ENCODE results near the gene ZNF672. TPM values are rescaled to one million over a fixed set of nuclear protein-coding genes. Genes with fewer than 3 reads are reported as not detected.
A peak's percentile ranks its signal among the peaks of the same experiment; 100 is the strongest.

The ZNF672 gene
- total RNA-seq, 2 experiments from 2014 or later = 35.9 to 38.4 TPM

DNA sequence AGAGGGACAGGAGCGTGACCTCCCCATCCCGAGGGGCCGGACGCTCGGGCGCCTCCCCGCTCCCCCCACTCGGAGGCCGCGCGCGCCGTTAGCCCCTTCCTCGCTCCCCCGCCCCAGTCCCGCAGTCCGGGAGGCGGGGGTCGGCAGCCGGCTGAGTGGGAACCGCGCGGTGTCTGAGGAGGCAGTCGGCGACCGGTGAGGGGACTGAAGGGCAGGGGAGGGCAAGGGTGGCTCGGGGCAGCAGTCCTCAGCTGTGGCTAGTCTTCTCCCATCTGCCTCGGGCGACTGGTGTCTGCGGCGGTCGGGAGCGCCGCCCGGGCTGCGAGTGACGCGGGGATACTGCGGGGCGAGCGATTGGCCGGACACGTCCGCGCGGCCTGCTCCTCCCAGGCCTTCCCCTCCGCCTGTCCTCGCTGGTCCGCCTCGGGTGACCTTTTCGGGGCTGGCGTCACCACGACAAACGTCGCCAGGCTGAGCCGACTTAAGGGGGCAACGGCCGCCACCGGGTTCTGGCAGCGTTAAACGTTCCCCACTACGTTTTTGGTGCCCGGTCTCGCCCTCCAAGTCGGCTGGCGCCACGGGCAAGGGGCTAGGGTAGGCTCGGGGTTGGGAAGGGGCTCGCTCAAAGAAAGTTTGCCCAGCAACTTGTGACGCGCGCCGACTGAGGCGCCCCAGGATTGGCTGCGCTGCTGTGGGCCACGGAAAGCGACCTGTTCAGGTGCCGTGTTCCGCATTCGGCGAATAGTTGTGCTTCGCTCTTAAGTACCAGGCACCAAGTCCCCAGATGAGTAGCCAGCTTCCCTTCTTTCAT lies 538 bp downstream of the ZNF672 start:
- H3K4me1 Mint-ChIP-seq (ENCODE audit: low read depth) = peaks cover 30% of the 10 kb centered on the region
- TF ChIP-seq, protein P1, sequence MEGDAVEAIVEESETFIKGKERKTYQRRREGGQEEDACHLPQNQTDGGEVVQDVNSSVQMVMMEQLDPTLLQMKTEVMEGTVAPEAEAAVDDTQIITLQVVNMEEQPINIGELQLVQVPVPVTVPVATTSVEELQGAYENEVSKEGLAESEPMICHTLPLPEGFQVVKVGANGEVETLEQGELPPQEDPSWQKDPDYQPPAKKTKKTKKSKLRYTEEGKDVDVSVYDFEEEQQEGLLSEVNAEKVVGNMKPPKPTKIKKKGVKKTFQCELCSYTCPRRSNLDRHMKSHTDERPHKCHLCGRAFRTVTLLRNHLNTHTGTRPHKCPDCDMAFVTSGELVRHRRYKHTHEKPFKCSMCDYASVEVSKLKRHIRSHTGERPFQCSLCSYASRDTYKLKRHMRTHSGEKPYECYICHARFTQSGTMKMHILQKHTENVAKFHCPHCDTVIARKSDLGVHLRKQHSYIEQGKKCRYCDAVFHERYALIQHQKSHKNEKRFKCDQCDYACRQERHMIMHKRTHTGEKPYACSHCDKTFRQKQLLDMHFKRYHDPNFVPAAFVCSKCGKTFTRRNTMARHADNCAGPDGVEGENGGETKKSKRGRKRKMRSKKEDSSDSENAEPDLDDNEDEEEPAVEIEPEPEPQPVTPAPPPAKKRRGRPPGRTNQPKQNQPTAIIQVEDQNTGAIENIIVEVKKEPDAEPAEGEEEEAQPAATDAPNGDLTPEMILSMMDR (IDR thresholded peaks at IDR 0.05) = no peak
- no peaks in the 10 kb centered on the region for H3K9me3 Mint-ChIP-seq
- peak; percentile 70 for ATAC-seq (ENCODE audit: poor library complexity)
- peaks cover 8% of the 10 kb centered on the region for H3K36me3 ChIP-seq (ENCODE audit: insufficient read depth, low read length)
- H3K27ac Mint-ChIP-seq = no peak overlapping the region
- H3K4me1 ChIP-seq (ENCODE audit: insufficient read depth, low read length) = peaks cover 37% of the 10 kb centered on the region
- H3K27ac ChIP-seq (ENCODE audit: low read depth in 1 of 2, low read length in 2 of 2) = peak overlapping the region; percentile 94 to 99
- DNase-seq = peak; percentile 73 to 94 (median 83)
- CTCF ChIA-PET = interaction anchor here (1.1 to 7.7 kb wide), 3 partner anchors 10 to 20 kb away, joined by 4 to 65 read pairs (median 31); partner anchors contain the start of genes SH3BP5L and ZNF692
- H3K27me3 ChIP-seq (ENCODE audit: control insufficient read depth in 1 of 2, insufficient read depth in 2 of 2, low read length in 2 of 2) = no peaks in the 10 kb centered on the region
- POLR2A ChIA-PET = interaction anchor here (0.9 to 4.4 kb wide), 8 partner anchors 11 to 70 kb away, joined by 3 to 98 read pairs (median 16); partner anchors contain the start of genes PGBD2, SH3BP5L and ZNF692
- H3K27me3 Mint-ChIP-seq = peaks cover 3% of the 10 kb centered on the region
- no peak overlapping the region for H3K4me3 Mint-ChIP-seq
- H3K9me3 ChIP-seq (ENCODE audit: control insufficient read depth in 1 of 2, insufficient read depth in 1 of 2, low read length in 2 of 2) = no peaks in the 10 kb centered on the region
- intact Hi-C loops (cut with DNase I, micrococcal nuclease) = loop anchor here (1.0 kb wide), 4 partner anchors 12 to 68 kb away; partner anchors contain the start of genes PGBD2 (in 1 of the 2) and ZNF692 (in 1 of the 2)
- H3K4me3 ChIP-seq (ENCODE audit: low read length) = peak overlapping the region; percentile 81
- H3K36me3 Mint-ChIP-seq (ENCODE audit: low read depth) = peaks cover 6% of the 10 kb centered on the region

DNA sequence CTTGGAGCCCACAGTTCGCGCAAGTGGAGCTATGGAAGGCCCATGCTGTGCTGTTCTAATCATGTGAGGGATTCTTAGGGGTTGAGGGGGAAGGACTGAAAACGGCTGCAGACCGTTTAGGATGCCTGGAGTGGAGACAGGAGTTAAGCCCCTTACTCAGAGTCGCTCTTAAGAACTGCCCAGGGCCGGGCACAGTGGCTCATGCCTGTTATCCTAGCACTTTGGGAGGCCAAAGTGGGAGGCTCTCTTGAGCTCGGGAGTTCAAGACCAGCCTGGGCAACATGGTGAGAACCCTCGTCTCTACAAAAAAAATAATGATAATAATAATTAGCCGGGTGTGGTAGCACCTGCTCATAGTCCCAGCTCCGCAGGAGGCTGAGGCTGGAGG lies 1.1 kb downstream of the ZNF672 start:
- Histone ChIP-seq H3K9me3 (ENCODE audit: control insufficient read depth in 1 of 2, insufficient read depth in 1 of 2, low read length in 2 of 2) (no peaks in the 10 kb centered on the region), H3K27me3 (ENCODE audit: control insufficient read depth in 1 of 2, insufficient read depth in 2 of 2, low read length in 2 of 2) (no peaks in the 10 kb centered on the region), H3K36me3 (ENCODE audit: insufficient read depth, low read length) (peaks cover 9% of the 10 kb centered on the region), H3K4me3 (ENCODE audit: low read length) (peak overlapping the region; percentile 81), H3K27ac (ENCODE audit: low read depth in 1 of 2, low read length in 2 of 2) (peak overlapping the region; percentile 94 to 99), H3K4me1 (ENCODE audit: insufficient read depth, low read length) (peaks cover 37% of the 10 kb centered on the region)
- intact Hi-C loops (cut with DNase I, micrococcal nuclease) = loop anchor here in 1 of 2 experiments (1.0 kb wide), 1 partner anchor 18 kb away; no protein-coding TSS in a partner anchor
- no peaks in the 10 kb centered on the region for H3K9me3 Mint-ChIP-seq
- DNase-seq (no peak), ATAC-seq (ENCODE audit: poor library complexity) (no peak)
- H3K27me3 Mint-ChIP-seq = no peaks in the 10 kb centered on the region
- peaks cover 30% of the 10 kb centered on the region for H3K4me1 Mint-ChIP-seq (ENCODE audit: low read depth)
- H3K36me3 Mint-ChIP-seq (ENCODE audit: low read depth) = peaks cover 7% of the 10 kb centered on the region
- no peak overlapping the region for H3K27ac Mint-ChIP-seq
- no peak overlapping the region for H3K4me3 Mint-ChIP-seq
- ChIA-PET CTCF (interaction anchor here (7.7 kb wide), 1 partner anchor 20 kb away, joined by 65 read pairs; the partner anchor contains the start of gene ZNF692), POLR2A (interaction anchor here (2.0 to 4.4 kb wide), 6 partner anchors 12 to 69 kb away, joined by 5 to 98 read pairs (median 28); partner anchors contain the start of genes PGBD2, SH3BP5L and ZNF692)
- TF ChIP-seq, protein P1 (IDR thresholded peaks at IDR 0.05) = no peak

DNA sequence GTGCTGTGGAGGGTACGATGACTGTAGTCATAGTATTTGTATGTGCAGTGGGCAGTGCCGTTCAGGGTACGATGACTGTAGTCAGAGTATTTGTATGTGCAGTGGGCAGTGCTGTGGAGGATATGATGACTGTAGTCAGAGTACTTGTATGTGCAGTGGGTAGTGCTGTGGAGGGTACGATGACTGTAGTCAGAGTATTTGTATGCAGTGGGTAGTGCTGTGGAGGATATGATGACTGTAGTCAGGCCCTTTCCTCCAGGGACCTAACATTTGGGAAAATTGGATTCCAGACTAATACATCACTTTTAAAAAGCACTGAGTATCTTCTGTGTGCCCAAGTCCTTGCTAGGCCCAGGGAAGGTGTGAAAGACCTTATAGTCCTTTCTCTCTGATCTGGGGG lies 2.9 kb downstream of the ZNF672 start:
- intact Hi-C loops (cut with DNase I, micrococcal nuclease) = no loop called here
- Histone ChIP-seq H3K27me3 (ENCODE audit: control insufficient read depth in 1 of 2, insufficient read depth in 2 of 2, low read length in 2 of 2) (no peaks in the 10 kb centered on the region), H3K4me1 (ENCODE audit: insufficient read depth, low read length) (peaks cover 37% of the 10 kb centered on the region), H3K9me3 (ENCODE audit: control insufficient read depth in 1 of 2, insufficient read depth in 1 of 2, low read length in 2 of 2) (no peaks in the 10 kb centered on the region), H3K4me3 (ENCODE audit: low read length) (no peak overlapping the region), H3K27ac (ENCODE audit: low read depth in 1 of 2, low read length in 2 of 2) (no peak overlapping the region), H3K36me3 (ENCODE audit: insufficient read depth, low read length) (peaks cover 26% of the 10 kb centered on the region)
- no peak for ATAC-seq (ENCODE audit: poor library complexity)
- ChIA-PET CTCF (interaction anchor here (1.2 to 7.7 kb wide), 3 partner anchors 15 to 18 kb away, joined by 3 to 65 read pairs (median 3); partner anchors contain the start of genes SH3BP5L and ZNF692), POLR2A (interaction anchor here (4.2 kb wide), 1 partner anchor 17 kb away, joined by 98 read pairs; the partner anchor contains the start of gene ZNF692)
- H3K27me3 Mint-ChIP-seq = no peaks in the 10 kb centered on the region
- no peaks in the 10 kb centered on the region for H3K9me3 Mint-ChIP-seq
- TF ChIP-seq, protein P1 (IDR thresholded peaks at IDR 0.05) = no peak
- no peak for DNase-seq
- H3K27ac Mint-ChIP-seq = no peak overlapping the region
- H3K36me3 Mint-ChIP-seq (ENCODE audit: low read depth) = peaks cover 23% of the 10 kb centered on the region
- peak overlapping the region; percentile 68 for H3K4me3 Mint-ChIP-seq
- peaks cover 30% of the 10 kb centered on the region for H3K4me1 Mint-ChIP-seq (ENCODE audit: low read depth)

Measured in CD4-positive, alpha-beta T cell (primary cell).